PFSK-1 (cell line): ENCODE data around the gene TCP11L1.

ENCODE experiments used
- FOXP2 ChIP-seq: optimal IDR thresholded peaks from 2 replicates; pipeline ENCODE3; 2011; ENCODE audit warnings: borderline replicate concordance, control low read depth, inconsistent platforms; ENCODE audit not compliant: insufficient read depth; ENCODE audit errors: extremely low read length, extremely low read depth
- POLR2AphosphoS5 ChIP-seq: IDR thresholded peaks from 2 replicates; pipeline ENCODE4 v1.6.1; 2012; ENCODE audit warnings: low read depth, mild to moderate bottlenecking, control low read depth, low read length, moderate library complexity
- REST ChIP-seq, 2 experiments: IDR thresholded peaks; 2 replicates each; pipeline versions ENCODE4 v1.6.1 to v1.8.0; 2011 to 2012; ENCODE audit warnings: low read depth in 2 of 2, low read length in 2 of 2, control low read depth in 1 of 2, inconsistent platforms in 1 of 2, mild to moderate bottlenecking in 1 of 2, moderate library complexity in 1 of 2; ENCODE audit not compliant: insufficient read depth in 1 of 2
- SIN3A ChIP-seq: IDR thresholded peaks from 2 replicates; pipeline ENCODE4 v1.6.1; 2012; ENCODE audit warnings: mild to moderate bottlenecking, low read length, moderate library complexity, borderline replicate concordance; ENCODE audit not compliant: insufficient read depth
- TAF1 ChIP-seq: IDR thresholded peaks from 2 replicates; pipeline ENCODE4 v1.6.1; 2012; ENCODE audit warnings: low read length, control low read depth, borderline replicate concordance; ENCODE audit not compliant: insufficient read depth

TCP11L1 gene

GRCh38 chr11:33065445-33066178 lies 26.2 kb downstream of the TCP11L1 start:
- no peak for TF ChIP-seq TAF1
- TF ChIP-seq REST (IDR thresholded peaks at IDR 0.05; ENCODE audit: insufficient read depth in 1 of 2, low read depth in 2 of 2, low read length in 2 of 2): no peak
- no peak for TF ChIP-seq SIN3A
- no peak for TF ChIP-seq POLR2AphosphoS5
- TF ChIP-seq FOXP2: no peak

GRCh38 chr11:33067294-33067693 lies 27.9 kb downstream of the TCP11L1 start:
- no peak for TF ChIP-seq FOXP2

- no peak for TF ChIP-seq TAF1
- no peak for TF ChIP-seq POLR2AphosphoS5
- TF ChIP-seq SIN3A: no peak
- TF ChIP-seq FOXP2: no peak
- no peak for TF ChIP-seq REST (IDR thresholded peaks at IDR 0.05; ENCODE audit: insufficient read depth in 1 of 2, low read depth in 2 of 2, low read length in 2 of 2)
These were observed 29.4 kb downstream of the TCP11L1 start for GRCh38 chr11:33068611-33069340.

- TF ChIP-seq TAF1: no peak
- TF ChIP-seq FOXP2: no peak
- no peak for TF ChIP-seq POLR2AphosphoS5
- no peak for TF ChIP-seq SIN3A
- TF ChIP-seq REST (IDR thresholded peaks at IDR 0.05; ENCODE audit: insufficient read depth in 1 of 2, low read depth in 2 of 2, low read length in 2 of 2): no peak
These were observed 33.1 kb downstream of the TCP11L1 start for GRCh38 chr11:33072465-33072864.

- TF ChIP-seq TAF1: no peak
- no peak for TF ChIP-seq REST (IDR thresholded peaks at IDR 0.05; ENCODE audit: insufficient read depth in 1 of 2, low read depth in 2 of 2, low read length in 2 of 2)
- TF ChIP-seq SIN3A: no peak
- TF ChIP-seq POLR2AphosphoS5: no peak
- TF ChIP-seq FOXP2: no peak
These were observed 44.5 kb downstream of the TCP11L1 start for GRCh38 chr11:33083918-33084317.
